ENCODE data around the gene MMS22L. TPM values are rescaled to one million over a fixed set of nuclear protein-coding genes. Genes with fewer than 3 reads are reported as not detected.

MMS22L gene
- total and polyA plus RNA-seq, 10 of the 15 experiments (the other 5 are each of a cell fraction or from before 2014, with no cell fraction given) = 5.0 to 33.9 (median 18.7) TPM

GRCh38 chr6:97262676-97263075, 20.3 kb downstream of the MMS22L start (continued):
- TF ChIP-seq MYB (IDR thresholded peaks at IDR 0.05; ENCODE audit: borderline replicate concordance, low read depth, low read length) = no peak
- no peak for TF ChIP-seq ZNF687 (IDR thresholded peaks at IDR 0.05)
- no peak for TF ChIP-seq GABPA (IDR thresholded peaks at IDR 0.05; ENCODE audit: low read depth)
- TF ChIP-seq ZZZ3 (IDR thresholded peaks at IDR 0.05; ENCODE audit: control insufficient read depth, insufficient read length, low read depth) = no peak
- no peak for TF ChIP-seq TCF3 (IDR thresholded peaks at IDR 0.05; ENCODE audit: borderline replicate concordance, insufficient read depth, low read depth, low read length)
- no peak for TF ChIP-seq BHLHE40 (IDR thresholded peaks at IDR 0.05; ENCODE audit: borderline replicate concordance in 1 of 2, low read depth in 2 of 2, low read length in 1 of 2)
- TF ChIP-seq STAT3 (IDR thresholded peaks at IDR 0.05; ENCODE audit: low read depth, low read length) = no peak

- Histone ChIP-seq H3K79me2 (ENCODE audit: control insufficient read depth, insufficient read depth, low read length) (no peaks in the 10 kb centered on the region), H3K27ac (ENCODE audit: control insufficient read depth, insufficient read depth) (no peak overlapping the region), H3K9me3 (replicated peaks; ENCODE audit: control insufficient read depth, insufficient read depth, low read length) (no peaks in the 10 kb centered on the region; the same call in 2 of the 3 replicates), H3K36me3 (ENCODE audit: control insufficient read depth in 2 of 2, insufficient read depth in 2 of 2, low read length in 1 of 2) (peaks cover 3 to 5% of the 10 kb centered on the region in 2 experiments; a peak in 3 of 4 replicates), H3K4me1 (ENCODE audit: control insufficient read depth, insufficient read depth, low read length) (no peaks in the 10 kb centered on the region), H3K27me3 (replicated peaks in 1 of 2; ENCODE audit: control insufficient read depth in 2 of 2, insufficient read depth in 2 of 2, low read length in 1 of 2) (no peaks in the 10 kb centered on the region), H2AFZ (ENCODE audit: control insufficient read depth, low read depth, low read length) (no peak overlapping the region), H3K4me2 (ENCODE audit: control insufficient read depth, insufficient read depth) (no peak overlapping the region), H4K20me1 (ENCODE audit: control insufficient read depth, insufficient read depth) (no peaks in the 10 kb centered on the region), H3K9ac (ENCODE audit: control insufficient read depth, insufficient read depth, low read length) (no peak overlapping the region), H3K4me3 (no peak overlapping the region)
- FAIRE-seq = no peak
- ChIA-PET CTCF (no interaction called here), RAD21 (ENCODE audit: unreplicated experiment) (interaction anchor here (0.6 kb wide), 1 partner anchor 45 kb away, joined by 3 read pairs; no protein-coding TSS in a partner anchor), SMC1A (ENCODE audit: uncharacterized antibody, unreplicated experiment) (interaction anchor here (1.5 kb wide), 1 partner anchor 11 kb away, joined by 4 read pairs; no protein-coding TSS in a partner anchor), POLR2A (no interaction called here)
- BruUV-seq (replicated peaks) = no TSS peak
- no peak for ATAC-seq
- in situ Hi-C loops (cut with MboI) (no loop called here), intact Hi-C loops (cut with micrococcal nuclease; ENCODE audit: unreplicated experiment) (no loop called here)
- DNase-seq (ENCODE audit: low read depth, low spot score) = no peak
- WGBS (ENCODE audit: insufficient coverage, insufficient replicate concordance, low lambda C conversion rate, missing lambda C conversion rate) = 100% methylated on average over 1 of the region's 1 CpG
- TF ChIP-seq STAT1 (conservative IDR thresholded peaks at IDR 0.05) (no peak), MYB (IDR thresholded peaks at IDR 0.05; ENCODE audit: borderline replicate concordance, low read depth, low read length) (no peak), NFXL1 (IDR thresholded peaks at IDR 0.05; ENCODE audit: borderline replicate concordance) (no peak), NR2C1 (IDR thresholded peaks at IDR 0.05) (no peak), ZNF274 (IDR thresholded peaks at IDR 0.05; ENCODE audit: insufficient read depth, insufficient read length) (no peak), NFYA (IDR thresholded peaks at IDR 0.05; ENCODE audit: borderline replicate concordance, low read depth, low read length) (no peak), FOXM1 (IDR thresholded peaks at IDR 0.05; ENCODE audit: low read depth, low read length) (no peak), TCF12 (IDR thresholded peaks at IDR 0.05; ENCODE audit: low read depth, low read length) (no peak), TARDBP (IDR thresholded peaks at IDR 0.05; ENCODE audit: borderline replicate concordance) (no peak), RUNX3 (IDR thresholded peaks at IDR 0.05; ENCODE audit: low read length) (no peak), ATF7 (IDR thresholded peaks at IDR 0.05; ENCODE audit: low read depth) (no peak), ETV6 (conservative IDR thresholded peaks at IDR 0.05 in 1 of 2, IDR thresholded peaks at IDR 0.05 in 1 of 2; ENCODE audit: borderline replicate concordance in 1 of 2, low read depth in 1 of 2) (no peak), HCFC1 (IDR thresholded peaks at IDR 0.05; ENCODE audit: low read length) (no peak), TCF3 (IDR thresholded peaks at IDR 0.05; ENCODE audit: borderline replicate concordance, insufficient read depth, low read depth, low read length) (no peak), SMARCA5 (IDR thresholded peaks at IDR 0.05) (no peak), NR2F1 (conservative IDR thresholded peaks at IDR 0.05) (no peak), TCF7 (IDR thresholded peaks at IDR 0.05; ENCODE audit: borderline replicate concordance) (no peak), POLR2A (IDR thresholded peaks at IDR 0.05; ENCODE audit: low read depth, low read length) (no peak)
These were observed 36.2 kb downstream of the MMS22L start for GRCh38 chr6:97246842-97247241.
